ENCODE measurements around the gene TFDP3.

TFDP3 gene

DNA sequence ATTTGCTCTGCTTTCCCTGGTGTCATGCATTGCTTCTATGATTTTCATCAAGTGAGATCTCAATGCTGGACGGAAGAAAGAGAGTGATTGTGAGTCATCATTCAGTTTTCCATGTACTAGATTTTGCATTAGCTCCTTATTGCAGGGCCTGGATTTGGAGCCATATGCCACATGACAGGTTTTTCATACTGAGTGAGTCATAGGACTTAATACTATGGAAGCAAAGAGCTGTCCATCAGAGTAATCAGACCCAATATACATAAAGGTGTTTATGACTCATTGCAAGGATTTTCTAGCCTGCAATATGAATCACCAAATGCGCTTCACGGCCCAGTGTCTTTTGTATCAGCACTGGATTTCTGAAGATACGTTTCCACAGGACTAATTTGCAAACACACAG lies 11.2 kb upstream of the TFDP3 start:
- no peak for DNase-seq (ENCODE audit: extremely low spot score)
- TF ChIP-seq, protein P1, sequence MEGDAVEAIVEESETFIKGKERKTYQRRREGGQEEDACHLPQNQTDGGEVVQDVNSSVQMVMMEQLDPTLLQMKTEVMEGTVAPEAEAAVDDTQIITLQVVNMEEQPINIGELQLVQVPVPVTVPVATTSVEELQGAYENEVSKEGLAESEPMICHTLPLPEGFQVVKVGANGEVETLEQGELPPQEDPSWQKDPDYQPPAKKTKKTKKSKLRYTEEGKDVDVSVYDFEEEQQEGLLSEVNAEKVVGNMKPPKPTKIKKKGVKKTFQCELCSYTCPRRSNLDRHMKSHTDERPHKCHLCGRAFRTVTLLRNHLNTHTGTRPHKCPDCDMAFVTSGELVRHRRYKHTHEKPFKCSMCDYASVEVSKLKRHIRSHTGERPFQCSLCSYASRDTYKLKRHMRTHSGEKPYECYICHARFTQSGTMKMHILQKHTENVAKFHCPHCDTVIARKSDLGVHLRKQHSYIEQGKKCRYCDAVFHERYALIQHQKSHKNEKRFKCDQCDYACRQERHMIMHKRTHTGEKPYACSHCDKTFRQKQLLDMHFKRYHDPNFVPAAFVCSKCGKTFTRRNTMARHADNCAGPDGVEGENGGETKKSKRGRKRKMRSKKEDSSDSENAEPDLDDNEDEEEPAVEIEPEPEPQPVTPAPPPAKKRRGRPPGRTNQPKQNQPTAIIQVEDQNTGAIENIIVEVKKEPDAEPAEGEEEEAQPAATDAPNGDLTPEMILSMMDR (IDR thresholded peaks at IDR 0.05; ENCODE audit: control extremely low read depth, extremely low read depth, low read depth, missing control alignments) = no peak
- ChIA-PET POLR2A (no interaction called here), CTCF (interaction anchor here (1.5 to 1.8 kb wide), 2 partner anchors 11 to 12 kb away, joined by 3 to 4 read pairs; no protein-coding TSS in a partner anchor)

DNA sequence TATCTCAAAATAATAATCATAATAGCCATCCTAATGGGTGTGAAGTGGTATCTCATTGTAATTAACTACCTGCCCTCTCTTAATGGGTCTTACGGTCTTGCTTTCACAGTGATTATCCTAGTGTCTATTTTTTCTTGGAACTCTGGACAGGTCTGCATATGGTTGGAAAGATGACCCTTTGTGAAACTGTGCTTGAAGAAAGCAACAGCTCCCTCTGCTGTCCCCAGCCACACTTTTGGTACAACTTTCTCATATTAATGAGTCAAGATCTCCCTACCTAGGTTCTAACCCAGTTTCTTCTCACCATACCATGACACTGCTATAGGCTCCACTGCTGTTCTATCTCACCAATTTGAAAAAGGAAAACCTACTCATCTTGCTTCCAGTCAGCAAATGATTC lies 2.4 kb downstream of the TFDP3 start:
- ChIA-PET CTCF (no interaction called here), POLR2A (no interaction called here)
- no peak for DNase-seq (ENCODE audit: extremely low spot score)
- TF ChIP-seq, protein P1 (IDR thresholded peaks at IDR 0.05; ENCODE audit: control extremely low read depth, extremely low read depth, low read depth, missing control alignments) = no peak

DNA sequence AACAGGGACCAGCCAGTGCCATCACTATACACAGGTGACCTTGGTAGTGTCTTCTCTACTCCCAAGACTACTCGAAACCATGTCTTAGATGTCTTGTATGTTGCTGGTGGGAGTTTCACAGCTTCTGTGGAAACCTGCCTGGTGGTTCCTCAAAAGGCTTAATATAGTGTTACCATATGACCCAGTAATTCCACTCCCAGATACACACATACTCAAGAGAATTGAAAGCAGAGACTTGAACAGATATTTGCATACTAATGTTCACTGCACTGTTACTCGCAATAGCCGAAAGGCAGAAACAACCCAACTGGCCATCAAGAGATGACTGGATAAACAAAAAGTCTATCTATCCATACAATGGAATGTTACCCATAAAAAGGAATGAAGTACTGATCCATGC lies 3.1 kb downstream of the TFDP3 start:
- TF ChIP-seq, protein P1 (IDR thresholded peaks at IDR 0.05; ENCODE audit: control extremely low read depth, extremely low read depth, low read depth, missing control alignments) = no peak
- POLR2A ChIA-PET = no interaction called here
- no peak for DNase-seq (ENCODE audit: extremely low spot score)
- CTCF ChIA-PET = no interaction called here

DNA sequence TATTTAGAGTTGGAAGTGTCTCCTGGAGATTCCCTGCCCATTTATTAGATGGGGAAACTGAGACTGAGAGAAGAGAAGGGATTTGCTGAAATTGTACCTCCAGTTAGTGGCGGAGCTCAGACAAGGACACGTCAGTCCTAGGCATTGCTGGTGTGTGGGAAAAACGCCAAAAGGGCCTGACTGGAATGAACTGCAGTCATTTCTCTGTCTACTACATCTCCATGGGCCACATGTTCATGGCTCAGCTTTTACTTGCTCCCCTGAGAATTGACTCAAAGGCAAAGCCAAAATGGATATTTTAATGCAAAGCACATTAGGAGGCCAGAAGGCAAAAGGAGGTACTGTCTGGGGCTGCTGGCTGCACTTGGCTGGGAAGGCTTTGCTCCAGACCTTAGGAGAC lies 3.9 kb downstream of the TFDP3 start:
- DNase-seq (ENCODE audit: extremely low spot score) = no peak
- ChIA-PET POLR2A (no interaction called here), CTCF (no interaction called here)
- TF ChIP-seq, protein P1 (IDR thresholded peaks at IDR 0.05; ENCODE audit: control extremely low read depth, extremely low read depth, low read depth, missing control alignments) = no peak

DNA sequence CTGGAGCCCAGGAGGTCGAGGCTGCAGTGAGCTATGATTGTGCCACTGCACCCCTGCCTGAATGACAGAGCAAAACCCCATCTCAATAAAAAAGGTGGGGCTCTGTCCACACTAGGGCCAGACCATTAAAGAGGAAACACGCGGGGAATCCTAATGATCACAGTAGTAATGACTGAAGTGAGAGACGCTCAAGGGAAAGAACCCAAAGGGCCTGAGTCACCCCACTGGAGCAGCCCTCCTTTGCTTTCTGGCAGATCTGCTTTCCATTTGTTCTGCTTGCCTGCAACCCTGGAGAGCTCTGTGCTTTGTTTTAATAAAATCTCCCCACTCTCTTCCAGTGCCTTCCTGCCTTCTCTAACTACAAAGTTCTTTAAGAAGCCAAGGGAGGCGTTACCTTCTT lies 5.0 kb downstream of the TFDP3 start:
- DNase-seq (ENCODE audit: extremely low spot score) = no peak
- TF ChIP-seq, protein P1 (IDR thresholded peaks at IDR 0.05; ENCODE audit: control extremely low read depth, extremely low read depth, low read depth, missing control alignments) = no peak
- CTCF ChIA-PET = no interaction called here
- POLR2A ChIA-PET = no interaction called here

DNA sequence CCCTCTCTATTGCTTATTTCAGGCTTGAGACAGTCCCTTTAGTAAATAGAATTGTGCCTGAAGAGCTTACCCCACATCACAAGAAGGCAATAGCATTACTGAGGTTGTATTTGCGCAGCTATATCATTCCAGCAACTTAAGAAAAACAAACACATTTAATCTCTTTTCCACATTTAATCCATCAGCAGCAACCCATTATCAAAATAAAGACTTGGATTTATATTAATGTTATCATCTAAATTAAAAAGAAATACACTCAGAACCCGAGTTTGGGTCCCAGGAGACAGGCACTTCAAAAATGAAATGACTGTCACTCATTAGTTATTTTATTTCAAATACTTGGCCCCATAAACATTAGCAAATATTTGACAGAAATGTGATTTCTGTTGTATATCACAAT lies 10.4 kb downstream of the TFDP3 start:
- CTCF ChIA-PET = no interaction called here
- POLR2A ChIA-PET = no interaction called here
- DNase-seq (ENCODE audit: extremely low spot score) = no peak
- TF ChIP-seq, protein P1 (IDR thresholded peaks at IDR 0.05; ENCODE audit: control extremely low read depth, extremely low read depth, low read depth, missing control alignments) = no peak

DNA sequence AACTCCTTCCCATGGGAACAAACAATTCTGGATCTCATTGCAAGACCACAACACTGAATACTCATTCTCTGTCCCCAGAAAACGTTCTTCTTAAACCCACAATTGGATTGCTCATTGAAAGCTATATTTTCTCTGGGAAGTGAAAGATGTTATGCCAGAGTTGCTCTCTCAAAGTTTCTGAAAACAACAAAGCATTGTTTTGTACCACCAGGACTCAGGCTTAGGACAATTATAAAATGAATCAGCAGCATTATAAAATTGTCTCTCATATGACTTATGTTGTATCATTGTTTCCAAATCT lies 26.5 kb downstream of the TFDP3 start:
- ChIA-PET POLR2A (no interaction called here), CTCF (no interaction called here)
- TF ChIP-seq, protein P1 (IDR thresholded peaks at IDR 0.05; ENCODE audit: control extremely low read depth, extremely low read depth, low read depth, missing control alignments) = no peak
- DNase-seq (ENCODE audit: extremely low spot score) = no peak
